Hindlimb muscle (tissue), 1 donor: ENCODE data around the gene SMIM27. TPM values are rescaled to one million over a fixed set of nuclear protein-coding genes. Genes with fewer than 3 reads are reported as not detected.
"Not testable (repeated sequence)": the region's sequence is repeated elsewhere in the genome, so short reads cannot be mapped to it uniquely, and the experiment has no call there.

Experiments
- DNase-seq: peaks from one replicate; pipeline ENCODE4 v3.0.0-alpha.2; 2013
- polyA plus RNA-seq: library from polyadenylated mRNA; unstranded; fragments of 120-200 nt; gene quantifications from one replicate; pipeline ENCODE4 v1.2.1, GENCODE V29; 2013; ENCODE audit not compliant: insufficient read length

SMIM27 gene, protein sequence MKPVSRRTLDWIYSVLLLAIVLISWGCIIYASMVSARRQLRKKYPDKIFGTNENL
- polyA plus RNA-seq, result 10.7 TPM

DNA sequence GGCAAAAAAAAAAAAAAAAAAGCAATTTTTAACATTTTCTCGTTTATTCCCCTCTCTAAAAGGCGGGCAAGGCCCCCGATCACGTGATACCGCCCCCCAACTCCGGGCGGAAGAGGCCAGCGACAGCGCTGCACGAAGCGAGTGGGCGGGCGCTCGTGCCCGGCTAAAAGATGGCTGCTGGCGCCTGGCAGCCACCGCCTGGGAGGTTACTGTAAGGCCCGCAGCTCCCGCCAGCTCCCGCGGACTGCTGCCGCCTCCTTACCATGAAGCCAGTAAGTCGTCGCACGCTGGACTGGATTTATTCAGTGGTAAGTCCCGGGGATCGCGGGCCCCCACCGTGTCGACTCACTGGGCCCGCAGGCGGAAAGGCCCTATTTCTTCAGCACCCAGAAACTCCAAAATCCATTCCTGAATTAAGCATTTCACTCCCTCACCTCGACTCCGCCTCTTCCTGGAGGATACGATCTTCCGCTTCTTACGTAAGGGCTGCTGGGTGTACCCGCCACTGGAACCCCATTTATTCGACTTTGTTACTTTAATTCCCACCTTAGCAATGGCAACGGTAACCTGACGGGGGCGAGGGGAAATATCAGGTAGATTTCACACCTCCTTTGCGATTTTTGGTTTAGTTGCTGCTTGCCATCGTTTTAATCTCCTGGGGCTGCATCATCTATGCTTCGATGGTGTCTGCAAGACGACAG is at the start of gene SMIM27, which contains the start of gene TOPORS:
SMIM27 (plus strand) TSS at position 156 of the 701 bp plus-strand sequence; CDS start at position 264, 108 bp downstream.
TOPORS (minus strand) TSS at position 415 of the 701 bp plus-strand sequence; CDS start at position 265, 150 bp downstream.
- peak; percentile 96 for DNase-seq

DNA sequence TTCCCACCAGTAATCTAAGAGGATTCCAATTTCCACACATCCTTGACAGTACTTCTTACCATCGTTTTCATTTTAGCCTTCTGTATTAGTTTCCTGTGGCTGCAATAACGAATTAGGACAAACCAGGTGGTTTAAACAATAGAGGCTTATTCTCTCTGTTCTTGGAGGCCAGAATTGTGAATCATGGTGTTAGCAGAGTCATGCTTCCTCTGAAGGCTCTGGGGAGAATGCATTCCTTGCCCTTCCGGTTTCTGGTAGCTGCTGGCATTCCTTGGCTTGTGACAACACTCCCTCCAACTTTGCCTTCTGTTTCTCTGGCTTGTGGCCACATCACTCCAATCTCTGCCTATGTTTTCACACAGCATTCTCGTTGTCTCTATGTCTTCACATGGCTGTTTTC is 49.7 kb upstream of the SMIM27 start:
- DNase-seq, result no peak

DNA sequence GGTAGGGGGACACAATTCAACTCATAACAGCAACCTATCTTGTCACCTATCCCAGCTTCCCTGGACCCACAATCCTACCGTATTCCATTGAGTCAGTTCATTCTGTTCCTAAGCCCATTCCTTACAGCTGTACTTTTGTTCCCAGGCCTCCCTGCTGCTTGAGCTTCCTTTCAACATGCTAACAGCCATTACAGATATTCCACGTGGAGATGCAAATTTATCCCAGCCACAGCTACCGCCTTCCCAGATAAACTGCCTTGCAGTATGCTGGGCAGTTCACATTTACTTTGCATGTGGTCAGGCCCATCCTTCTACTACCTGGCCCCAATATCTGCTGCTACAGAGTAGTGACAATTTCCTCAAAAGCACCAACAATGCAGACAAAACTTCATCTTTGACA is 49.1 kb upstream of the SMIM27 start:
- no peak for DNase-seq

DNA sequence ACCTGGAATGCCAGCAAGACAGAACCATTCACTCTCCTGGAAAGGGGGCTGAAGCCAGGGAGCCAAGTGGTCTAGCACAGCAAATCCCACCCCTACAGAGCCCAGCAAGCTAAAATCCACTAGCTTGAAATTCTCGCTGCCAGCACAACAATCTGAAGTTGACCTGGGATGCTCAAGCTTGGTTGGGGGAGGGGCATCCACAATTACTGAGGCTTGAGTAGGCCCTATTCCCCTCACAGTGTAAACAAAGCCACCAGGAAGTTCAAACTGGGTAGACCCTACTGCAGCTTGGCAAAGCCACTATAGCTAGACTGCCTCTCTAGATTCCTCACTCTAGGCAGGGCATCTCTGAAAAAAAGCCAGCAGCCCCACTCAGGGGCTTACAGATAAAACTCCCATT is 43.4 kb upstream of the SMIM27 start:
- no peak for DNase-seq

DNA sequence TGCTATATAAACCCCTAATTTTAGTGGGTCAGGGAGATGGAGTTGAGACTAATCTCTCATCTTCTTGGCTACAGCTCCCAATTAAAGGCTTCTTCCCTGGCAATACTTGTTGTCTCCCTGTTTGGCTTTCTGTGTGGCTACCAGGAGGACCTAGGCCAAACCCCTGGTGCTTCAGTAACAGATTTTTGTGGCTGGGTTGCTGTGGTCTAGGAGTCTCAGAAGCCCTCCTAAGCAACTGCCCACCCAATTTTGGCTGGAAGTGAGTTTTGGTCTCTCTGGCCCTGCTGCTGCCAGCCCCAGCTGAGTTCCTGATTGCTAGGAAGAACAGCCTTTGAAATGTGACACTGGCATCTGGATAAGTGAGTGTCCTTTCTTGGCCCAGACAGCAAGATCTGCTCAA is 35.9 kb upstream of the SMIM27 start:
- DNase-seq, result no peak

DNA sequence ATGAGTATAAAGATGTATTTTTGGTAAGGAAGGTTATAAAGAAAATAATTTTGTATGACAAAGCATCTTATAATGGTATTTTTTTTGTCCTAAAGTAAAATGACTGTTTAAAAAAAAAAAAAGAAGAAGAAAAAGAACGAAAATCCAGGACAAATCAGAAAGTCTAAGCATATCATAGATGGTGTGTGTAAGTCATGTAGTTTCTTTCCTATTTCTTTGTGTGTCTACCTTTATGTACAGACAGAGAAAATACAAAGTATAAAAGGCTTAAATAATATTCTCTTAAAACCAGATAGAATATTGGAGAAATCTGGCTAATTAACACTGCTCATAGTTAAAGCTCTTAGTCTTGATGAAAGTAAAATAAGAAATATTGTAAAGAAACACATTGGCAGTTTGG is 33.9 kb upstream of the SMIM27 start:
- no peak for DNase-seq

DNA sequence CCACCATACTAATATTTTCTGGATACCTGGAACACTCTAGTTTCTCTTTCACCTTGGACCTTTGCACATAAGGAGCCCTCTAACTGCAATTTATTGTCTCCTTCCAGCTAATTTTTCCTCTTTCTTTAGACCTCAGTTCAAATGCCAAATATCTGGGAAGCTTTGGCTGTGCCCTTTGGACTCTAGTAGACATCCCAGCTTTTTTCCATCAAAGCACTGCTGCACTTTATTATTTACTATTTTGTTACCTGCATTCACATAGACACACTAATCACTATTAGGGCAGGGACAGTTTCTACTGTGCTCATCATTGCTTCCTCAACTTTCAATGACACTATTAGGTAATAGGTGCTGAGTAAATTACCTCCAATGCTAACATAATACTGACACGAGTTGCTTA is 28.2 kb upstream of the SMIM27 start:
- DNase-seq, result no peak

DNA sequence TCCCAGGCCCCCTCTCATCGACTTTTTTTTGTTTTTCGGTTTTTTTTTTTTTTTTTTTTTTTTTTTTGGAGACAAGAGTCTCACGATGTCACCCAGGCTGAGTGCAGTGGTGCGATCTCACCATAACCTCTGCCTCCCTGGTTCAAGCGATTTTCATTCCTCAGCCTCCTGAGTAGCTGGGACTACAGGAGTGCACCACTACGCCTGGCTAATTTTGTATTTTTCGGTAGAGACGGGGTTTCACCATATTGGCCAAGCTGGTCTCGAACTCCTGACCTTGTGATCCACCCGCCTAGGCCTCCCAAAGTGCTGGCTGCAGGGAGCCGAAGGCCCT is 27.6 kb upstream of the SMIM27 start:
- not testable (repeated sequence) for DNase-seq

DNA sequence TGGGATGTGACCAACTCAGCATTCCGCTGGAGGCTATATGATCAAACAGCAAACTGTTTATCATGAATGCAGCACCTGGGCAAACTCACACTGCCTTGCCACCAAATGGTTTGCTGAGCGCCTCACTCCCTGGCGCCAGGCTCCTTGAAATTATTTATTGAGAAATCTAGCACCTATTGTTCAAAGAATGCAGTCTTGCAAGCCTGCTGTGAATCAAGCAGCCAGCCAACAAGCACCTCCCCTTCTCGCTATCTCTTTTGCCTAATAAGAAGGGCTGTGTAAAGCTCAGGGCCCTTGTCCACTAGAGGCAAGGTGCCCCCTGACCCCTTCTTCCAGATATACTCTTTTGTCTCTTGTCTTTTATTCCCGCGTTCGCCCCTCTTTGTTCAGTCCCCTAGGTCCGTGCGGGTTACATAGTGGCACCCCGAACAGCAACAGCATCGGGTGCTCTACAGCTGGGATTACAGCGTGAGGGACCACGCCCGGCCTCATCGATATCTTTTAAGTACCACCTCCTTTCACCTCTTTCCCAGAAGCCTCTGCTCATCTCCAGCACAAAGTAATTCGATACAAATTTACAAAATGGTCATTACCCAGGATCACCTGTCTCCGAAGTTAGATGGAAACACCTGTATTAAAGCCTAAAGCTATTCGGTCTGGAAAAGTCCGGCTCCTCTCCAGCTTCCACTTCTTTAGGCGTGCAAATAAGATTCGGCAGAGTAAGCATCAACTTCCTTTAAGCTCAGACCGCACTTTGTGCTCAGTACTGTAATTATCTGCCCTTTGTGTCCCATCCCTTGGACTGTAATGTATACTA is 27.0 kb upstream of the SMIM27 start:
- DNase-seq, result peak; percentile 19

DNA sequence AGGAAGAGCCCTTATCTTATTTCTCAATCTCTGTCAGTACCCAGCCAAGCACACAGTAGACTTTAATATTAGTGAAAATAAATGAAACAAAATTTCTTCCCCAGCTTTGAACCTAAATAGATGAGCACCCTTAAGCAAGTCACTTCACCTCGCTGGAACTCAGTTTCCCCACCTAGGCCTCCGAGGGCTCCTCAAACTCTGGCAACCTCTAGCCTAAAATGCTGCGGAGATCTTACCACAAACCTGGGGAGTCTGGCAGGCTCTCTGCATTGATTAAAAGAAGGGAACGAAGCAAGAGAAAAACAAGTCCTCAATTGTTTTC is 26.5 kb upstream of the SMIM27 start:
- no peak for DNase-seq

DNA sequence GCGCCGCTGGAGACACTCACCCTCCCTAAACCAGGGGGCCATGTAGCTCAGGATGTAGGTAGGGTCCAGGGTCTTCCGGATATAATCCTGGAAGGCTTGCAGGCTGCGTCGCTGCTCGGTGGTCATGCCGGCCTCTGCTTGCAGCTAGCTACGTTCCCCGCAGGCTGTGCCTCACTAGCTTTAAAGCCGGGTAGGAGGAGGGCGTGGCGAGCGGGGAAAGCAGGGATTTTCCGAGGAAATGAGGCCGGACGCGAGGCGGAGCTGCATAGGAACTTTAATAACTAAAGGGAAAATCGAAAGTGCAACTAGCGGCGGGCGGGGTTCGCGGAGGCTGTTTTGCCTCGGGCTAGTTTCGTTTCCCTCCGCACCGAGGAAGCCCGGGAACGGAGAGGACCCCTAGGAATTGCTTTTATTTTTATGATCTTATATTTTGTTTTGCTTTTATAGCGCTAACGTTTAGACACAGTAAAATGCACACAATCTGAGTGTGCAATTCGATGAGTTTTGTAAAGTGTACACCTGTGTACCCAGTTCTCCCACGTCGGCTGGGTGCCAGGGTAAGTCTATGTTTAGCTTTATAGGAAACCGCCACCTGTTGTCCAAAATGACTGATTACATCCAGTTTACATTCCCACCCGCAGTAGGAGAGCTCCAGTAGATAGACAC is 26.0 kb upstream of the SMIM27 start, which contains the start of gene RIGI:
RIGI (minus strand) TSS at position 156 of the 666 bp plus-strand sequence; CDS start at position 126, 30 bp downstream.
- DNase-seq, result peak; percentile 92

DNA sequence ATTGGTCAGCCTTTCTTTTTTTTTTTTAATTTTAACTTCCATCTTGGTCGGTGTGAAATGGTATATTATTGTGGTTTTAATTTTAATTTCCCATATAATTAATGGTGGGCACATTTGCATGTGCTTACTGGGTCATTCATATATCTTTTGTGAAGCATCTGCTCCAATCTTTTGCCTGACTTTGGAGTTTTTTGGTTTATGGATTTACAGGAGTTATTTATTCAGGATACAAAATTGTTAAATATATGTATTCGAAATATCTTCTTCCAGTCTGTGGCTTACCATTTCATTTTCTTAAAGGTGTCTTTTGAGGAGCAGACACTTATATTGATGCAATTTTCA is 25.4 kb upstream of the SMIM27 start:
- DNase-seq, result no peak

DNA sequence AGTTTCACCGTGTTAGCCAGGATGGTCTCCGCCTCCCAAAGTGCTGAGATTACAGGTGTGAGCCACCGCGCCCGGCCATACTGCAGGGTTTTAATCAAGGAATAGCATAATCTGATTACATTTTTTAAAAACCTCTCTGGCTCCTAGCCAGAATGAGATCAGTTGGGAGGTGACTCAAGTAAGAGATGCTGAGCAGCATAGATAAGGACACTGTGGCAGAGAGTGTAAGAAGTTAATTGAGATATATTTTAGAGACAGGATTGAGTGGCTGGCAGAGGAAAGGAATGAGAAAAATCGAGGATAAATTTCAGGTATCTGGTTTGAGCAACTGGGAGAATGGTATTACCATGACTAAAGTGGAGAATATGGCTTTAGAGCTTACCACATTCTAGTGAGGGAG is 18.8 kb upstream of the SMIM27 start:
- DNase-seq, result no peak

DNA sequence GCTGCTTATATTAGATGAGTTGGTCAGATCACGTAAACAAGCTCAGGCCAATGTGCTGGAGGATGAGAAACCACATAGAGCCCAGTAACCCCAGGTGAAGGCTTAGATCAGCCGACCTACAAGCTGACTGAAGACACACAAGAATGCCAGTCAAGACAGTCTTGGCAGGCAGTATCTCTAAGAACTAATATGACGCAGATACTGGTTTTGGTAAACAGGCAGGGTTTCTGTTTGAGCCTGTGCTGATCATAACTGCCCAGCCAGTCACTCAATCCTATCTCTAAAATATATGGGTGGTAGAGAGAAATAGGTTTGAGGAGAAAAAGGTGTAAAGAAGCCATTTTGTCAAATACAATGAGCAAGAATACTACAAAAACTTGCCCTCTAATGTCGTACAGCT is 18.3 kb upstream of the SMIM27 start:
- no peak for DNase-seq

DNA sequence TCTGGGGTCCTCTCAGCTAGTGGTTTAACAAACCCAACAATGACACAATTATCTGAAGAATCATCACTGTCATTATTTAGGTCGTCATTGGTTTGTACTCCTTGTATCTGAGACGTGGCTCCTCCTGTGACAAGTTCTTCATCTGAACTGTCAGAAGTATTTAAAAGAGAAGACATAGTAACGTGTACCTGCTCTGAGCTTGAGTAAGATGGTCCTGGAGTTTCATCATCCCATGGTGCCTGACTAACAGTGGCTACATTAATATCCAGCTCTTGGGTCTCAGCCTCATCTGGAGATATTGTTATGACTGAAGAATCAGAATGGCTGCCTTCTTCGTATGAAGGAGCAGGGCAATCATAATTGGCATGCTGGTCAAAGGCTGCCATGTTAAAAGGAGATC is 9.1 kb upstream of the SMIM27 start:
- DNase-seq, result no peak

DNA sequence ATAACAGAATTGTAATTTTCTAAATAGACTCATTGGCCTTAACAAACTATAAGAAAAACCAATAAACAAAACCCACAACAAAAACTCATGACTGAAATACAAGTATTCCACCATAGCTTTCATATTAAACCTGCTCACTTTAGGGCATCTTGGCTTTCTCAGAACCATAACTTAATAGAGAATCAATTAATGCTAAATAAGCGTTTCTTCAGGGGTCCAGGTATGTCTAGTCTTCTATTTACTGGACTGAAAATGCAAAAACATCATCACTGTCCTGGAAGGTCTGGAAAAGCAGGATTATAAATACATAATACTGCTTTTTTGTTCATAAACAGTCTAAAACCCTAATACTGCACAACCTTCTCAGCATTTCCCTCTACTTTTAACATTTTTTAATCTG is 6.2 kb upstream of the SMIM27 start:
- DNase-seq, result no peak

DNA sequence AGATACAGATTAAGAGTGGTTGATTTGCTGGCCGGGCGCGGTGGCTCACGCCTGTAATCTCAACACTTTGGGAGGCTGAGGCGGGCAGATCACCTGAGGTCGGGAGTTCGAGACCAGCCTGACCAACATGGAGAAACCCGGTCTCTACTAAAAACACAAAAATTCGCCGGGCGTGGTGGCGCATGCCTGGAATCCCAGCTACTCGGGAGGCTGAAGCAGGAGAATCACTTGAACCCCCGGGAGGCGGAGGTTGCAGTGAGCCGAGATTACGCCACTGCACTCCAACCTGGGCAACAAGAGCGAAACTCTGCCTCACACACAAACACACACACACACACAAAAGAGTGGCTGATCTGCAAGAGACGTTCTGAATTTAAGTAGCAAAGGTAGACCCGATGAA is 3.9 kb upstream of the SMIM27 start:
- DNase-seq, result not testable (repeated sequence)

DNA sequence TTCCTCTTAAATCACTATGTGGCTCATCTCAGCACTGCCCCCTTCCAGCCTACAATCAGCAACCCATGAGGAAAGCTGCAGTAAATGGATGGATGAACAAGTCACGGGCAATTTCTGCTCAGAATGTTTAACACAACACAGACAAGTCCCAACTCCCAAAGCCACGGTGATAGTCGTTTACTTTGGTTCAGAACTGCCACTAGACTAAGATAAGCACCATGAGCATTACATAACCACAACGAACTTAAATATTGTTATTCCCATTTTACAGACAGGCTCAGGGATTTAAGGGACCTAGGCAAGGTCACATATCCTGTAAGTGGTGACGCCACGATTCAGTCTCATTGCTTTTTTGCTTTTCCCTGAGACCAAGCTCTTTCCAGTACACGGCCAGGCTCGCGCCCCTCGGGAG is 2.0 kb upstream of the SMIM27 start:
- peak; percentile 15 for DNase-seq

DNA sequence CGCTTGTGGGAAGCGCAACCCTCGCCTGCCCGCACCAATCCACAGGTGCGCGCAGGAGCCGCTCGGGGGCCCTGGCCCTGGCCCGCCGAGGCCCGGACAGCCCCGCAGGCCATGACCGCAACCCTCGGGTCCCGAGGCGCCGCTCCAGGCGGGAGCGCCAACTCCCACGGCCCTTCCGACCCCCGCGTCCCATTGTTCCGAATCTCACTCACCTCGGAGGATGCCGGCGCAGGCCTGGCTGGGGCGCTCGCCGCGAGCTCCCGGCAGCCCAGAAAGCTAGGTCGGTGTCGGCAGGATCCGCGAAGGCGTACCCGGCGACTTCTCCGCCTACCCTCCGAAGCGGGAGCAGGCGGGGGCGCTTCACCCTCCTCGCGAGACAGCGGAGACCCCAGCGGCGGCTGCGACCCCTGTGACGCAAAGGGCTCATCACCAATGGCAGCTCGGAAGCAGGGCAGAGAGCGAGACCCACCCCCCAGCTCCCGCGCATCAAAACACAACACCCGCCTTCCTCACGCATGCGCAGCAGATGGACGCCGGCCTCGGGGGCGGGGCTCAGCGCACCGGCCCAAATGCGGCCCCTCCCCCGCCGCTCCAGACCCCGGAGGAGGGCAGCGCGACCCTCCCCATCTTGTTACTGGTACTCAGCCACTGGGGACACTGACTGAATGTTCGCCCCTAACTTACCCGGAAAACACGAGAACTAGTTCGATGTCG is 1.4 kb upstream of the SMIM27 start:
- peak; percentile 96 for DNase-seq

DNA sequence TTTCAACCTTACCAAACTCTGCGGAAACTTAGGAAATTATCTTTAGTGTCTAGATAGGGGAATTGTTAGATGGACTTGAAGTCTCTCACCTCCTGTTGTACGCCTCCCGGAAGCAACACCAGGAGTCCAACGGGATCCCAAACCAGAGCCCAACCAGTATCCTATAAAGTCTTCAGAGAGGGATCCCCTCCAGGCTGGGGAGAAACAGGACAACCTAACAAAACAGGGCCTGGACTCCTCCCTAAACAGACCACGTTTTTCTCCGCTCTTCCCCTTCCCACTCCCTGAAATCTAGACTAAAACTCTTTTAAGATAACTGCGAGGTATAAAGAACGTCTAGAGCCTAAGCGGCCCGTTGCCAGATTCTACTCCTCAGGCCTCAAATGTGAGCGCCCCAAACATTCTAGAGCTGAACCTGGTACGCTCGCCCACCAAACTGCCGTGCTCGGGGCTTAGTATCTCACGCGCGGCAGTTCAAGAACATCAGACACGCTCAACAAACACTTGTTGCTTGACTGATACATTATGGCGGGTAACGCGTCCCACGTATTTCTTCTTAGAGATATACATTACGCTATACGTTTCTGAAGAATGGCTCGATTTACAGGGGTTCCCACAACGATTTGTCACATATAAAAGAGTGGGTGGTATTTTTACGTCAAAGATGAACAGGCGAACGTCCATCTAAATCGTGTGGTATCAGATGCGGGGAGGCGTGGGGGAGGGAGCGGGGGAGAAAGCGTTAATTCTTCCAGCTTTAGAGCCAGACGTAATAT is 663 bp upstream of the SMIM27 start:
- DNase-seq, result peak; percentile 33

DNA sequence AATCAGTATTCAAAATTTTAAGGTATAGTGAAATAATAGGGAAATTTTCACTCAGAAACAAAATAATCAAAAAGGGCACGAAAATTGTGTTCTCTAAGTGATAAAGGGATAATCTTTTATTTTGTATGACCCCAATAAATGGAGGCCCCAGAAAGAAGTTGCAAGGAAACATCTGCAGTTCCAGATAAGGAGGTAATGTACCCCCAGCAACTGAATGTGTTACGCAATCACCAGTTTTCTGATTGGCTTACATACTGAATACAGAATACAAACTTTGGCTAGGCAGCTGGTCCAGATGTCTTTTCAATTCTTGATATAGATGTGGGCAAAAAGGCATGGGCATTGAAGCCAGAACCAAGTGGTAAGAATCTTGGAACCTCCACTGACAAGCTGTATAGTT is 2.0 kb downstream of the SMIM27 start:
- DNase-seq, result no peak

DNA sequence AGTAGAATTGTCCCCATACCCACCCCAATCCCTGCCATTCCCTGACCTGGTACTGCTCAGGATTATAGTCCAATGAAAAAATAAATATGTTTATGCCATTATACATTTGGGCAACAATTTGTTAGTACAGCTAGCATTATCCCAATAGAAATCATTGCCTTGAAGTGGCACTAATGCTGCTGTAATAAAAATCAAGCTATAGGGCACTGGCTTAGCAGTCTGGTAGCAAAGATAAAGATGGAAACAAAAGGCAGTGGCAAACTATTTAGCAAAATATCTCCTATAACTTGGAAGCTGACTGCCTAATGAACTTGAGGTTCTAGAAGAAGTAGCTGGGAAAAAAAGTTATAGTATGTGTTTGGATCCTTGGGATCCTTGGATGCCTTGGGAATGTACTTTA is 2.5 kb downstream of the SMIM27 start:
- DNase-seq, result no peak
